Suprapubic skin (tissue), 4 donors: ENCODE measurements around the gene FEZ2.

ENCODE experiments used
- CTCF ChIP-seq, 2 donors: fragments of 200-600 bp in 1 of 2; fragments of 450-650 bp in 1 of 2; sonication (generic) in 1 of 2; IDR thresholded peaks; one replicate each; pipeline ENCODE4 v1.5.1; 2016 to 2019; ENCODE audit warnings: antibody characterized with exemption in 2 of 2, mild to moderate bottlenecking in 1 of 2, moderate library complexity in 1 of 2
- POLR2A ChIP-seq, 2 donors: fragments of 450-650 bp; IDR thresholded peaks; one replicate each; pipeline ENCODE4 v1.6.1; 2017; ENCODE audit warnings: antibody characterized with exemption in 2 of 2, mild to moderate bottlenecking in 2 of 2, moderate library complexity in 2 of 2
- POLR2AphosphoS5 ChIP-seq, 3 donors: sonication (generic); formaldehyde crosslinking; IDR thresholded peaks; one replicate each; pipeline ENCODE4 v1.6.1; 2017; ENCODE audit warnings: antibody characterized with exemption in 3 of 3

- TF ChIP-seq CTCF (IDR thresholded peaks at IDR 0.05) (no peak), POLR2AphosphoS5 (IDR thresholded peaks at IDR 0.05) (no peak), POLR2A (IDR thresholded peaks at IDR 0.05) (no peak)
Observed at GRCh38 chr2:36572054-36572718, 25.8 kb downstream of the FEZ2 start.
